ENCODE results near the gene LRRIQ3. TPM values are rescaled to one million over a fixed set of nuclear protein-coding genes. Genes with fewer than 3 reads are reported as not detected.

LRRIQ3 gene
- total RNA-seq, 1 experiment from 2014 or later = 0.95 TPM

GRCh38 chr1:74222701-74223100, 24.7 kb upstream of the LRRIQ3 start:
- Histone ChIP-seq H3K27ac (ENCODE audit: low read length) (no peak overlapping the region), H3K4me3 (ENCODE audit: low read length) (no peak overlapping the region), H3K36me3 (ENCODE audit: low read depth, low read length) (no peaks in the 10 kb centered on the region), H3K4me1 (ENCODE audit: insufficient read depth, low read length) (peaks cover 14% of the 10 kb centered on the region), H4K20me1 (ENCODE audit: low read length) (no peaks in the 10 kb centered on the region), H3F3A (ENCODE audit: low read length, unreplicated experiment) (no peaks in the 10 kb centered on the region), H3K9ac (ENCODE audit: low read length) (no peak overlapping the region), H2AFZ (ENCODE audit: low read length) (no peak overlapping the region), H3K27me3 (ENCODE audit: low read length) (peaks cover 16% of the 10 kb centered on the region; the same call in 1 of the 2 replicates), H3K9me3 (ENCODE audit: low read length) (no peaks in the 10 kb centered on the region), H3K4me2 (ENCODE audit: low read length) (peak overlapping the region; percentile 62), H3K9me2 (replicated peaks; ENCODE audit: low read length) (no peaks in the 10 kb centered on the region), H3K79me2 (ENCODE audit: low read length) (no peaks in the 10 kb centered on the region)
- intact Hi-C loops (cut with micrococcal nuclease) = loop anchor here (1.0 to 5.0 kb wide), 2 partner anchors 24 to 135 kb away; partner anchors contain the start of genes FPGT and LRRIQ3
- BruUV-seq (replicated peaks) = no TSS peak
- ChIA-PET CTCF (interaction anchor here (0.6 kb wide), 1 partner anchor 1371 kb away, joined by 3 read pairs; no protein-coding TSS in a partner anchor), POLR2A (ENCODE audit: unreplicated experiment) (interaction anchor here (0.6 kb wide), 1 partner anchor 247 kb away, joined by 4 read pairs; no protein-coding TSS in a partner anchor)
- no peak for TF ChIP-seq EZH2phosphoT487 (IDR thresholded peaks at IDR 0.05; ENCODE audit: borderline replicate concordance, low read length)
- TF ChIP-seq, protein P1, sequence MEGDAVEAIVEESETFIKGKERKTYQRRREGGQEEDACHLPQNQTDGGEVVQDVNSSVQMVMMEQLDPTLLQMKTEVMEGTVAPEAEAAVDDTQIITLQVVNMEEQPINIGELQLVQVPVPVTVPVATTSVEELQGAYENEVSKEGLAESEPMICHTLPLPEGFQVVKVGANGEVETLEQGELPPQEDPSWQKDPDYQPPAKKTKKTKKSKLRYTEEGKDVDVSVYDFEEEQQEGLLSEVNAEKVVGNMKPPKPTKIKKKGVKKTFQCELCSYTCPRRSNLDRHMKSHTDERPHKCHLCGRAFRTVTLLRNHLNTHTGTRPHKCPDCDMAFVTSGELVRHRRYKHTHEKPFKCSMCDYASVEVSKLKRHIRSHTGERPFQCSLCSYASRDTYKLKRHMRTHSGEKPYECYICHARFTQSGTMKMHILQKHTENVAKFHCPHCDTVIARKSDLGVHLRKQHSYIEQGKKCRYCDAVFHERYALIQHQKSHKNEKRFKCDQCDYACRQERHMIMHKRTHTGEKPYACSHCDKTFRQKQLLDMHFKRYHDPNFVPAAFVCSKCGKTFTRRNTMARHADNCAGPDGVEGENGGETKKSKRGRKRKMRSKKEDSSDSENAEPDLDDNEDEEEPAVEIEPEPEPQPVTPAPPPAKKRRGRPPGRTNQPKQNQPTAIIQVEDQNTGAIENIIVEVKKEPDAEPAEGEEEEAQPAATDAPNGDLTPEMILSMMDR (conservative IDR thresholded peaks at IDR 0.05; ENCODE audit: low read depth, low read length) = no peak
- no peak for TF ChIP-seq EZH2 (IDR thresholded peaks at IDR 0.05; ENCODE audit: low read length, unreplicated experiment)
- ATAC-seq (peak; percentile 100), DNase-seq (peak; percentile 77)

- H3K9me2 ChIP-seq (replicated peaks; ENCODE audit: low read length) = no peaks in the 10 kb centered on the region
- DNase-seq = no peak
- H3K4me1 ChIP-seq (ENCODE audit: insufficient read depth, low read length) = no peaks in the 10 kb centered on the region
- TF ChIP-seq EZH2 (IDR thresholded peaks at IDR 0.05; ENCODE audit: low read length, unreplicated experiment) (no peak), EZH2phosphoT487 (IDR thresholded peaks at IDR 0.05; ENCODE audit: borderline replicate concordance, low read length) (no peak)
- TF ChIP-seq, protein P1 (conservative IDR thresholded peaks at IDR 0.05; ENCODE audit: low read depth, low read length) = no peak
- CTCF ChIA-PET = no interaction called here
- H4K20me1 ChIP-seq (ENCODE audit: low read length) = no peaks in the 10 kb centered on the region
- H3F3A ChIP-seq (ENCODE audit: low read length, unreplicated experiment) = no peaks in the 10 kb centered on the region
- no peak overlapping the region for H3K27ac ChIP-seq (ENCODE audit: low read length)
- no peak overlapping the region for H3K4me2 ChIP-seq (ENCODE audit: low read length)
- H3K9me3 ChIP-seq (ENCODE audit: low read length) = no peaks in the 10 kb centered on the region
- no peak overlapping the region for H2AFZ ChIP-seq (ENCODE audit: low read length)
- no peak overlapping the region for H3K4me3 ChIP-seq (ENCODE audit: low read length)
- no peak overlapping the region for H3K9ac ChIP-seq (ENCODE audit: low read length)
- no TSS peak for BruUV-seq (replicated peaks)
- no peaks in the 10 kb centered on the region for H3K79me2 ChIP-seq (ENCODE audit: low read length)
- no peaks in the 10 kb centered on the region for H3K36me3 ChIP-seq (ENCODE audit: low read depth, low read length)
- H3K27me3 ChIP-seq (ENCODE audit: low read length) = no peaks in the 10 kb centered on the region
- intact Hi-C loops (cut with micrococcal nuclease) = no loop called here
- no peak for ATAC-seq
- POLR2A ChIA-PET (ENCODE audit: unreplicated experiment) = no interaction called here
Measured at GRCh38 chr1:74215229-74215628, 17.3 kb upstream of the LRRIQ3 start.

DNA sequence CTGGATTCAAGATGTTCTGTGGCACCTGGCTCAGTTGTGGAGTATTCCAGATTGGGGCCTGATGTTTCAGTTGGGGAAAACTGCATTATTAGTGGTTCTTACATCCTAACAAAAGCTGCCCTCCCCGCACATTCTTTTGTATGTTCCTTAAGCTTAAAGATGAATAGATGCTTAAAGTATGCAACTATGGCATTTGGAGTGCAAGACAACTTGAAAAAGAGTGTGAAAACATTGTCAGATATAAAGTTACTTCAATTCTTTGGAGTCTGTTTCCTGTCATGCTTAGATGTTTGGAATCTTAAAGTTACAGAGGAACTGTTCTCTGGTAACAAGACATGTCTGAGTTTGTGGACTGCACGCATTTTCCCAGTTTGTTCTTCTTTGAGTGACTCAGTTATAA, 7.3 kb upstream of the LRRIQ3 start:
- DNase-seq (no peak), ATAC-seq (no peak)
- H3K4me1 ChIP-seq (ENCODE audit: insufficient read depth, low read length) = no peaks in the 10 kb centered on the region
- H3F3A ChIP-seq (ENCODE audit: low read length, unreplicated experiment) = no peaks in the 10 kb centered on the region
- H3K27ac ChIP-seq (ENCODE audit: low read length) = no peak overlapping the region
- no peak overlapping the region for H3K9ac ChIP-seq (ENCODE audit: low read length)
- H3K36me3 ChIP-seq (ENCODE audit: low read depth, low read length) = no peaks in the 10 kb centered on the region
- no TSS peak for BruUV-seq (replicated peaks)
- no peaks in the 10 kb centered on the region for H4K20me1 ChIP-seq (ENCODE audit: low read length)
- no peak overlapping the region for H2AFZ ChIP-seq (ENCODE audit: low read length)
- H3K4me3 ChIP-seq (ENCODE audit: low read length) = no peak overlapping the region
- intact Hi-C loops (cut with micrococcal nuclease) = no loop called here
- H3K79me2 ChIP-seq (ENCODE audit: low read length) = no peaks in the 10 kb centered on the region
- no peaks in the 10 kb centered on the region for H3K9me2 ChIP-seq (replicated peaks; ENCODE audit: low read length)
- ChIA-PET CTCF (no interaction called here), POLR2A (ENCODE audit: unreplicated experiment) (no interaction called here)
- H3K27me3 ChIP-seq (ENCODE audit: low read length) = no peaks in the 10 kb centered on the region
- H3K4me2 ChIP-seq (ENCODE audit: low read length) = no peak overlapping the region
- no peak for TF ChIP-seq EZH2 (IDR thresholded peaks at IDR 0.05; ENCODE audit: low read length, unreplicated experiment)
- TF ChIP-seq EZH2phosphoT487 (IDR thresholded peaks at IDR 0.05; ENCODE audit: borderline replicate concordance, low read length) = no peak
- TF ChIP-seq, protein P1 (conservative IDR thresholded peaks at IDR 0.05; ENCODE audit: low read depth, low read length) = no peak
- H3K9me3 ChIP-seq (ENCODE audit: low read length) = no peaks in the 10 kb centered on the region
